ENCODE data around the gene RBM43. TPM values are rescaled to one million over a fixed set of nuclear protein-coding genes. Genes with fewer than 3 reads are reported as not detected.

Gene RBM43
- total RNA-seq, 1 experiment from 2014 or later, result 1.8 TPM

DNA sequence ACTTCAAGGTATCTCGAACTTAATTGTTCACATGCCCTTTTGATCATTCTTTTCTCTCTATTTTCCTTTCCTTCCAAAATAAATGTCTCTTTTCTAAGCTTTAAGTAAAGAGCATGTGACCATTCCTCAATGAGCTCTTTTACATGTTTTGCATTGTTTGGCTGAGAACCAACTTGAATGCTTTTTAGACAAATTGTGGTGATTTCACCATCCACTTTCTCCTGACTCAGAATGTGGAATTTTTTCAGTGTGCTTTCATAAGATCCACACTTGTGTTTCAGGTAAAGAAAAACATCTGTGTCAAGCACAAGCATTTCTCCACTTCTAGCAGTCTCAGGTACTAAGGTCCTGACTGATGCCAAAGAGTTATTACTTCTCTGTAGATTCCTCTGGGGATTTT is 10.7 kb downstream of the RBM43 start:
- H3K4me2 ChIP-seq (ENCODE audit: insufficient read depth, insufficient read length, low read length), result no peak overlapping the region
- no peak overlapping the region for H3K4ac ChIP-seq (ENCODE audit: low read depth, low read length)

More for the DNA sequence above, 10.7 kb downstream of the RBM43 start:
- H3K79me2 ChIP-seq (ENCODE audit: insufficient read depth, low read length), result no peaks in the 10 kb centered on the region
- H3K27me3 Mint-ChIP-seq (ENCODE audit: low read depth), result no peaks in the 10 kb centered on the region
- H2BK12ac ChIP-seq (ENCODE audit: insufficient read length, low read depth, low read length), result no peak overlapping the region
- TF ChIP-seq, protein P1, sequence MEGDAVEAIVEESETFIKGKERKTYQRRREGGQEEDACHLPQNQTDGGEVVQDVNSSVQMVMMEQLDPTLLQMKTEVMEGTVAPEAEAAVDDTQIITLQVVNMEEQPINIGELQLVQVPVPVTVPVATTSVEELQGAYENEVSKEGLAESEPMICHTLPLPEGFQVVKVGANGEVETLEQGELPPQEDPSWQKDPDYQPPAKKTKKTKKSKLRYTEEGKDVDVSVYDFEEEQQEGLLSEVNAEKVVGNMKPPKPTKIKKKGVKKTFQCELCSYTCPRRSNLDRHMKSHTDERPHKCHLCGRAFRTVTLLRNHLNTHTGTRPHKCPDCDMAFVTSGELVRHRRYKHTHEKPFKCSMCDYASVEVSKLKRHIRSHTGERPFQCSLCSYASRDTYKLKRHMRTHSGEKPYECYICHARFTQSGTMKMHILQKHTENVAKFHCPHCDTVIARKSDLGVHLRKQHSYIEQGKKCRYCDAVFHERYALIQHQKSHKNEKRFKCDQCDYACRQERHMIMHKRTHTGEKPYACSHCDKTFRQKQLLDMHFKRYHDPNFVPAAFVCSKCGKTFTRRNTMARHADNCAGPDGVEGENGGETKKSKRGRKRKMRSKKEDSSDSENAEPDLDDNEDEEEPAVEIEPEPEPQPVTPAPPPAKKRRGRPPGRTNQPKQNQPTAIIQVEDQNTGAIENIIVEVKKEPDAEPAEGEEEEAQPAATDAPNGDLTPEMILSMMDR (conservative IDR thresholded peaks at IDR 0.05), result no peak
- H3K56ac ChIP-seq (ENCODE audit: insufficient read length, low read depth, low read length), result no peak overlapping the region
- H3K4me1 Mint-ChIP-seq, result no peaks in the 10 kb centered on the region
- no peak overlapping the region for H2BK120ac ChIP-seq (ENCODE audit: low read depth, low read length, poor library complexity, severe bottlenecking)
- H4K5ac ChIP-seq (ENCODE audit: insufficient read length, low read depth, low read length), result no peak overlapping the region
- H3K9me3 Mint-ChIP-seq, result peaks cover 20 to 25% of the 10 kb centered on the region in 2 experiments
- no peak overlapping the region for H2AFZ ChIP-seq (ENCODE audit: low read length)
- no peak overlapping the region for H2BK20ac ChIP-seq (ENCODE audit: low read depth, low read length, poor library complexity, severe bottlenecking)
- no peak overlapping the region for H2BK15ac ChIP-seq (ENCODE audit: low read depth, low read length)
- H3K27me3 ChIP-seq (ENCODE audit: insufficient read depth, low read length), result no peaks in the 10 kb centered on the region
- no peak overlapping the region for H4K8ac ChIP-seq (replicated peaks; ENCODE audit: insufficient read length, low read depth, low read length)
- no peak overlapping the region for H3K18ac ChIP-seq (ENCODE audit: insufficient read length, low read depth, low read length)
- H2AK5ac ChIP-seq (ENCODE audit: insufficient read length, low read length), result no peak overlapping the region
- no CpG with 5 or more reads among the region's 1 CpG for WGBS (ENCODE audit: extremely low coverage, insufficient read length, low lambda C conversion rate)
- no peak overlapping the region for H3K4me3 Mint-ChIP-seq
- H3K14ac ChIP-seq (ENCODE audit: insufficient read depth, low read length), result no peak overlapping the region
- no peaks in the 10 kb centered on the region for H4K20me1 ChIP-seq (ENCODE audit: control insufficient read depth, insufficient read depth, insufficient read length)
- DNase-seq, result no peak
- no peak overlapping the region for H2BK5ac ChIP-seq (ENCODE audit: insufficient read length, low read length)
- no peak overlapping the region for H4K91ac ChIP-seq (ENCODE audit: insufficient read length, low read depth, low read length)
- H3K27ac ChIP-seq (ENCODE audit: insufficient read length, low read depth, low read length), result no peak overlapping the region
- no peaks in the 10 kb centered on the region for H3K23me2 ChIP-seq (ENCODE audit: insufficient read length, low read depth, low read length, poor library complexity, severe bottlenecking)
- no peak overlapping the region for H3T11ph ChIP-seq (ENCODE audit: low read length)
- H3K9ac ChIP-seq (ENCODE audit: extremely low read depth, insufficient read length, low read length), result no peak overlapping the region
- no peaks in the 10 kb centered on the region for H3K4me1 ChIP-seq (ENCODE audit: insufficient read depth, low read length)
- H3K27ac Mint-ChIP-seq, result no peak overlapping the region
- H3K36me3 Mint-ChIP-seq (ENCODE audit: insufficient read depth in 1 of 3, low read depth in 3 of 3), result peaks cover 19 to 35% (median 22%) of the 10 kb centered on the region in 3 experiments
- no peaks in the 10 kb centered on the region for H3K79me1 ChIP-seq (ENCODE audit: insufficient read depth, low read depth, low read length, poor library complexity, severe bottlenecking)
- H3K9me3 ChIP-seq (ENCODE audit: control insufficient read depth, low read depth, low read length), result no peaks in the 10 kb centered on the region
- H3K23ac ChIP-seq (ENCODE audit: insufficient read length, low read depth, low read length), result no peak overlapping the region
